ENCODE results near the gene ZIC1.

The ZIC1 gene

DNA sequence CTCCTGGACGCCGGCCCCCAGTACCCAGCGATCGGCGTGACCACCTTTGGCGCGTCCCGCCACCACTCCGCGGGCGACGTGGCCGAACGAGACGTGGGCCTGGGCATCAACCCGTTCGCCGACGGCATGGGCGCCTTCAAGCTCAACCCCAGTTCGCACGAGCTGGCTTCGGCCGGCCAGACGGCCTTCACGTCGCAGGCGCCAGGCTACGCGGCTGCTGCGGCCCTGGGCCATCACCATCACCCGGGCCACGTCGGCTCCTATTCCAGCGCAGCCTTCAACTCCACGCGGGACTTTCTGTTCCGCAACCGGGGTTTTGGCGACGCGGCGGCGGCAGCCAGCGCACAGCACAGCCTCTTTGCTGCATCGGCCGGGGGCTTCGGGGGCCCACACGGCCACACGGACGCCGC lies 956 bp downstream of the ZIC1 start:
- DNase-seq (ENCODE audit: low read depth): no peak

DNA sequence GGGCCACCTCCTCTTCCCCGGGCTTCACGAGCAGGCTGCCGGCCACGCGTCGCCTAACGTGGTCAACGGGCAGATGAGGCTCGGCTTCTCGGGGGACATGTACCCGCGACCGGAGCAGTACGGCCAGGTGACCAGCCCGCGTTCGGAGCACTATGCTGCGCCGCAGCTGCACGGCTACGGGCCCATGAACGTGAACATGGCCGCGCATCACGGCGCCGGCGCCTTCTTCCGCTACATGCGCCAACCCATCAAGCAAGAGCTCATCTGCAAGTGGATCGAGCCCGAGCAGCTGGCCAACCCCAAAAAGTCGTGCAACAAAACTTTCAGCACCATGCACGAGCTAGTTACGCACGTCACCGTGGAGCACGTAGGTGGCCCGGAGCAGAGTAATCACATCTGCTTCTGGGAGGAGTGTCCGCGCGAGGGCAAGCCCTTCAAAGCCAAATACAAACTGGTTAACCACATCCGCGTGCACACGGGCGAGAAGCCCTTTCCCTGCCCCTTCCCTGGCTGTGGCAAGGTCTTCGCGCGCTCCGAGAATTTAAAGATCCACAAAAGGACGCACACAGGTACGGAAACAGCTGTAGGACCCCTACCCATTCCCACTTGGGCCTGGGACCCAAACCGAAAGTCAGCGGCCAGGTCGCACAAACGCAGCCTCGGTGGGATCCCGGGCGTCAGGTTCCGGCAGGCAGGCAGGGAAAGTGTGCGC lies 1.5 kb downstream of the ZIC1 start:
- DNase-seq (ENCODE audit: low read depth): no peak

DNA sequence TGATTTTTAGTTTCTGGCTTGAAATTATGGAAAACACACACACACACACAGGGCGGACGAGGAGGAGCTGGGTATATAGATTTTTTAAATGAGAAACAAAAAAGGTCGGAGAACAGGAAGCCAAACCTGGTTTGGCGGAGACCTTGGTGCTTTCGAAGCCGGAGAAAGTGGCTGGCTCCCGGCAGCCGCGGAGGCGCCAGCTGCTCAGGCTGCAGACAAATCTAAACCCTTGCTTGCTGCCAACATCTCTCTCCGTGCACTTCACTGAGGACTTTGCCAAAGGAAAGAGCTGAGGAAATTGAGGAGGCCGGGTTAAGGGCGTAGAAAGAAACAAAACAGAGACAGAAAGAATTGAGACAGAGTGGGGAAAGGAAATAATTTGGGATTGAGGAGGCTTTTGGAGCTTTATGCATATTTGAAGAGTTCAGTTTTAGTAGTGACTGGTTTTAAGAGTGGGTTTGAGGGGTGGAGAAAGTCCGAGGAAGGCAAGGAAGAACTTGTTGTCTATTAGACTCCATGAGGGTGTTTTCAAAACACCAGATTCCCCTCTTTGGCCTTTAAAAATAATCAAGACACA lies 2.2 kb downstream of the ZIC1 start:
- DNase-seq (ENCODE audit: low read depth): no peak

DNA sequence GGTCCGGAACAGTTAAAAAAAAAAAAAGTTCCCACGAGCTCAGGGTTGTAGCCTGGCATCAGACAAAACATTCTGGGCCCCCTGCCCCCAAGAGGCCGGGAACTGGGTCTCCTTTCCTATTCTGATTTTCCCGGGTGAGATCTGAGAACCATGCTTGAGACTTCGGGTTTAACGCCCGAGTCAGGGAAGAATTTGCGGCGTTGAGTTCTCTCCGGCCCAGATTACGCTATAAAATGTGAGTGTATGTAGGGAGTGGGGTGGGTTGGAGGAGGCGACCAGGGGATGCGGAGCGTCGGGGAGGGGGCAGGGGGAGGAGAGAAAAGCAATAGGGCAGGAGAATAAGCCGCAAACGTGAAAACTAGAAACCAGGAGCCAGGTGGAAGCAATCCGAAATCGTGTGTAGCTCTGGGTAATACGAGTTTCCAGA lies 2.7 kb downstream of the ZIC1 start:
- DNase-seq (ENCODE audit: low read depth): no peak

DNA sequence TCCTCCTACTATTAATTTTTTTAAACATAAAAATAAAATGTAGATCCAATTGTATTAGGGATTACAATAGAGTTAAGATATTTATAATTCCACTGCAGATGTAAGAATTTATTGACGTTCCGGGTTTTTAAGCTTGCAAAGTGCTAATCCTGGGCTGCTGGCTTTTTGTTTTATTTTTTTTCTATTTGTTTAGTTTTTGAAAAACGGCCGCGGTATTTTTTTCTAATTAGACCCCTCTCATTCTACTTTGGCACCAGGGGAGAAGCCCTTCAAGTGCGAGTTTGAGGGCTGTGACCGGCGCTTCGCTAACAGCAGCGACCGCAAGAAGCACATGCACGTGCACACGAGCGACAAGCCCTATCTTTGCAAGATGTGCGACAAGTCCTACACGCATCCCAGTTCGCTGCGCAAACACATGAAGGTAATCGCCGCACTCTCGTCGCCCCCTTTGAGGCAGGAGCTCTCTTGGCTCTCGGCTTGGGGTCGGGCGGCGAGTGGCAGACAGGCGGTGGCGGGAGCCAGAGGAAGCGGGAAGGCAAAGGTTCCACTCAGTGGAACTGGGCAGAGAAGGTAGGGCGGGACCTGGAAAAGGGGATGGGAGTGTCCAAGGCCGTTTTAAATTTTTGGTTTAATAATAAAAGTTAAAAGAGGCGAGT lies 3.2 kb downstream of the ZIC1 start:
- DNase-seq (ENCODE audit: low read depth): no peak

DNA sequence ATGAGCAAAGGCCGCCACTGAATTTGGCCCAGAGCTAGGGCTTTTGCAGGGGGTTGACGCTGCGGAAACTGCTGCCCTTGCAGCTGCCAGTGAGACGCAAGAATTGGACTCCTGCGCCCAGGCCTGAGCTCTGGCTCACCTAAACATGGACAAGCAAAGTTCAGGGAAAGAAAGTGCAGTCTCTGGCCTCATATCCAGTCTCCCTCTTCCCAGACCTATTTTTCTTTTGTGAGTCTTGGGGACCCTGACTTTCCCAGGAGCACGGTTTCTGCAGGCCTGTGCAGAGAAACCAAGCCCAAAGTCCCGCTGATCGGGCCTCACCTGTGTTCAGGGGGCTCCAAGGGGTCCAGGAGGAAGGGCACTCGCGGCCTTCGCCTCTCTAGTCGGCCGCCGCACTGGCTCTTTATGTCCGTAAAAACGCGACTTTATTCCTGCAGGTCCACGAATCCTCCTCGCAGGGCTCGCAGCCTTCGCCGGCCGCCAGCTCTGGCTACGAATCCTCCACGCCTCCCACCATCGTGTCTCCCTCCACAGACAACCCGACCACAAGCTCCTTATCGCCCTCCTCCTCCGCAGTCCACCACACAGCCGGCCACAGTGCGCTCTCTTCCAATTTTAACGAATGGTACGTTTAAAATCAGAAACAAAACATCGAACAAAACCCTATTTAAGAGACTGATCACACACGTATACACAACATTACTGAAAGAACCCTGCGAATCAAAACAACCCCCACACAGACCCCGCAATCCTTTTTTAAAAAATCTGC lies 3.9 kb downstream of the ZIC1 start:
- DNase-seq (ENCODE audit: low read depth): no peak

DNA sequence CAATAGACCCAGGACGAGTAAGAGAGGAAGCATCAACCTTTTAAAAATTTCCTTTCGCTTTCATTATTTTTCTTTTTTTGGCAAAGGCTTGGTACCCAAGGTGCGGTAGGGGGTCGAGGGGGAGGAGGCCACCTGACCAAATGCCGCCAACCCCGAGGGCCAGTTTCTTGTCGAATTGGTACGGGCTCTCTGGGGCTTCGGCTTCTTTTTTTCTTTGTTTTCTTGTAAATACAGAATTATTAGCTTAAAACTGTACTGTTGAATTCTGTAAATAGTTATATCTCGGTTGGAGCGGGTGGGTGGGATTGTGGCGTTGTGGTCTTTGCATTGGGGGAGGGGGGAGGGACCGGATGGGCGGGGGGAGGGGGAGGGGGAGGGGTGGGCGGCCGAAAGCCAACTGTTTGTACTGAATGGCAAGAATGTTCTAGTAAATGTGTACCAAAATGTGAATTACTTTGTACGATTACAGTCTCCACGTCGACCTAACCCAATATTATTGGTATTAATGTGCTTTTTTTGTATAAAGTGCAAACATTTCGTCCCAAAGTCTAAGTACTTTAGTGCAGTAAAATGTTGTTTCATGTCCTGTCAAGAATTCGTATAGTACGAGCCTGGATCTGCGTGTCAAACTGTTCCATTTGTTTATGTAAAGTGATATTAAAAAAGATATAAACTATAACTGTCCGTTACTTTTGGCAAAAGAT lies 4.7 kb downstream of the ZIC1 start:
- no peak for DNase-seq (ENCODE audit: low read depth)

DNA sequence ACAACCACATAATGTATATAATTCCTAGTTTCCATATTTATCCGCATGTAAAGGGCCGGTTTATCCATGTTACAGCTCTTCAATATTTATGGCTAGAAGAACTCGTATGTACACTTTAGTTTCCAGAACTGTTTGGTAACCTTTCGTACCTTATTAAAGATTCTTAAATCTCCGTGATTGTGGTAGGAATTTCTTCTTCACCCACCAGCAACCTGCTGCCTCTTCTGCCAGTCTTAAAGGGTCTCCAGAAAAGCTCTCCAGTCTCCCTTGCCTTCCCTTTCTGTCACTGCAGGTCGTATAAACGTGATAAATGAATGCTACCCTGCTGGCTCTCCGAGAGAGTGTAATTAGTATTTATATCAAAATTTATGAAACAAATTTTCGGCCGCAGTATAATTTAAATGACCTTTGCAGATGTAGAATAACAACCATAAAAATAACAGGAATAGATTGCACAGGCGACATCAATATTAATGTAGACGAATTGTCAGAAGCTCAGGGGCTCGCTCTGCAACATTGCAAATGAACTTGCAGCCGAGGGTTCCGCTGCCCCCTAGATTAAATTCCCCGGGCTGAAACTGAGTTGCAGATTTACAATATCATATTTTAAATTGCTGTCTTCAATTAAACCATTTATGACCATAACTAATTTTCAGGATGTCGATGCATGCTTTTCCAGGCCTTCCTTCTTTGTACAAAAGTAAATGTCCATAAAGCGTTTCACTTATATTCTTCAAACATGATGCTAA lies 5.4 kb downstream of the ZIC1 start:
- no peak for DNase-seq (ENCODE audit: low read depth)

DNA sequence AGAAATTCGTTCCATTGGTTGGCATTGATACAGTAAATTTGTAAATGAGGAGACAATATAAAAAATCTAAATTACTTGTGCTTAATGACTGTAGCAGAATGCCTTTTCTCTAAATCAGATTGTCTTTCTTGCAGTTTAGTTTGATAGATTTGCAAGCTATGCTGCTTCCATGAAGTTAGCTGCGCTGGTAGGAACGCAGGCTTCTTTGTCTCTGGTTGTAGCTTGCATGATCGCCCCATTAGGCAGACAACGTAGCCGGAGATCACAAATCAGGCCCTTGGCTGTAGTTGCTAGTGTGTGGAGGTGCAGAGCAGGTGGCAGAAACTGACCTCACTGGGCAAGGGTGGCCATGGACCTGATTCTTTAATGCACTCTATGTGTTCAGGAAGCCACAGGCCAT lies 6.1 kb downstream of the ZIC1 start:
- no peak for DNase-seq (ENCODE audit: low read depth)

DNA sequence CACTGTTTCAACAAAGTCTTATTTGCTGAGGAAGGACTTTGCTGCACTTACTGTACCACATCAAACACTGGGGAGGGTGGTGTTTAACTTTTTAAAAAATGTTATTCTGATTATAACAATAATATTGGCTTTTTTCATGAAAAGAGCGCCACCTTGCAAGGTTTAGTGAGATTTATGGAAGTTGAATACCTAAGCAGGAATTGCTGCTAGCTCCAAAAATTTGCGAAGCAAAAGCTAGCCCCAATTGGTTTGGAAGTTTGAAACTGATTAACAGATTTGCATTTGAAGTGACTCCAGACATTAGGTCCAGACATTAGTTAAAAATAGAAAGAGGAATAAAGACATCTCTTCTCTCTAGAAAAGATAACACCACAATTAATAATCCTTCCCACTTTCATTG lies 6.7 kb downstream of the ZIC1 start:
- no peak for DNase-seq (ENCODE audit: low read depth)

DNA sequence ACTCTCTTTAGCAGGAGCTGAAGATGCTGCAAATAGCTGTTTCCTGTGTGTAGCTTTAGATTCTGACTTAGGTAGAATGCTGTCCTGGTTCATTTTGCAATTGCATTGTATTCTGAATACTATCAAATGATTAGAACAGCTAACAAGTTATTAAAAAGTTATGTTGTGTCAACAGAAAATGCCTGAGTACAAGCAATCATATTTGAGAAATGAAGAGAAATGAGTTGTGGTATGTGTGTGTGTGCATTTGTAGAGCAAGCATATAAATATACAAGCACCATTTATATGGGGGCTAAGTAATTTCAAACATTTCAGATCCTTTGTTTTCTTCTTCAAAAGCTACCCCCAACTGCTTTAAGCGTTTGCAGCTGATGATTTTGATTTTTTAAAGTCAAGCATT lies 7.8 kb downstream of the ZIC1 start:
- DNase-seq (ENCODE audit: low read depth): no peak

DNA sequence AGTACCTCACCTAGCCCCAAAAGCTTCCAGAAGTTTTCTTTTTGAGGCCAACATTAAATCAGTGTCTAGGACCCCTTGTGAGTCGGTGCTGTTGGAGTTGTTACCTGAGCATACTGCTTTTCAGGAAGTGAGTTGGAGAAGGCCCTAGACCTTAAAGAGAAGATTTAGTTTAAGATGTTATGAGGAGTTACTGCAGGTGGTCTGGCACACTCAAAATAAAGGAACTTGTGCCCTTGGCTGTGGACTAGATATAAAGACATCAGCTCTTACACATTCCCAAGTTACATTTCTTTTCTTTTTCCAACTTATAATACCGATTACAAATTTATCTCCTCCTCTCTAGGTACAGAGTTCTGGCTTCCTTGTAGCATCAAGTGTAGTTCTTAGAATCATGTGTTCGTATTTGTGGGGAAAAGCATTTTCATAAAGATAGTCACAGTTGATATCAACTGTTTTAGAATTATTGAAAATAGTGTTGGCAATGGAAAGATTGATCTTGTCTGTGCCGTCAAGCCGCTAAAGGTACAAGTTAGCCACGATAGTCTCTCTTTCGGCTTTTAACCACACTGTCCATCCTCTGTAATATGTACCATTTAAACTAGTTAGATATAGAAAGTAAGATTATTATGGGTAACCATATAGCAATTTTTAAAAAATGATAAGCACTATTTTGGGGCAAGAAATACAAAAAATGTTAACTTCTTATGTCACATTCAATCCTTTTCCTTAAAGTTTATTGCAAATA lies 8.6 kb downstream of the ZIC1 start:
- no peak for DNase-seq (ENCODE audit: low read depth)

DNA sequence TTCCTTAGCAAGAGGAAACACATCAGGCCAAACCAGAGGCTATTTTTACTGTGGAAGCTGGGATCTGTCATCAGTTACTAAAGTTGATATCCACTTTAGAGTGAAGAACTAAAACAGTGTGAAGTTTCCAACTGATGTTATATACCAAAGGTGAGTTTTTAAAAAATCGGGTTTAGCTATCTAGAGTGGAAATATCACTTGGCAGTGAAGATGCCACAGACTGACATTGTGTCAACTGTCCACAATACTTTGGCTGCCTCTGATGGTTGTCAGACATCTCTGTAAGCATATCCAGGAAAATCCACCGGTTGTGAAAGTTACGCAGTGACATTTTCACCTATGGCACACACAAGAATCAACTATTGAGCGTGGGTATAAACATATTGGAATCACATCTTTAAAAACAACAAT lies 9.2 kb downstream of the ZIC1 start:
- DNase-seq (ENCODE audit: low read depth): no peak

DNA sequence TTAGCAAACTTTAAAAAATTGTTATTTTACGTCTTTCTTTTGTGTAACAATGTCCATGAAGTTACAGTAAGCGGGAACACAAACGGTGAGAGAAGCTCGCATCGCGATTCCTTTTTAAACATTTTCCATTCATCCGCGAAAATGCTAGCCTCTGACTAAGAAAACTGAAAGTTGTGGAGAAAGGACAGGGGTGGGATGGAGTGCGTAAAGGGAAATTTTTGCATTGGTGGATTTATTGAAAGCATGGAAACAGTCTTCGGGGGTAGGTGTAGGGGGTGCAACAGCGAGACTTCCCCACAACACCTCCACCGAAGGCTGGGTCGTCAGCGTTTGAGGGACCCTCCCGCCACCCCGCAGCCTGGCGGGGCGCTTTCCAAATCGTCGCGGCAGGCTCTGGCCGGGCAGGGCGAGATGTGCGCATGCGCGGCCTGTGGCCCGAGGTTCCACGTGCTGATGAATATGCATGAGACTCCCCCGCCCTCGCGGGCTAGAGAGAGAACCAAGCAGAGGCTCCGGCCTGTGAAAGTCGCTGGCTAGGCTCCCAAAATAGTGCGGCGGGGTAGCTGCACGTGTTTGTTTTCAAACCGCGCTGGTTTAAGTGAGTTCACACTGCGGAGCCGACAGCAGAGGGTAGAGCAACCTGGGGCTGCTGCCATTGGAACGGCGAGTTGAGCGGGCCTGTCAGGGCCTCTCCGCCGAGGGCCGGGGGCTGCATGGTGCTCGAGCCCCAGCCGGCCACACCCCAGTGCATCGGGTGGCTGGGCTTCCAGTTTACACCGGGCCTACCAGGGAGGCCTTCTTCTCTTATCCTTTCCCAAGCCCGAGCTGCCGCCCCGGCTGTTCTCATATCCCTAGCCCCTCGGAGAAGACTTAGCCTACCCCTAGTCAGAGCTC lies 9.9 kb downstream of the ZIC1 start:
- peak; percentile 62 for DNase-seq (ENCODE audit: low read depth)

DNA sequence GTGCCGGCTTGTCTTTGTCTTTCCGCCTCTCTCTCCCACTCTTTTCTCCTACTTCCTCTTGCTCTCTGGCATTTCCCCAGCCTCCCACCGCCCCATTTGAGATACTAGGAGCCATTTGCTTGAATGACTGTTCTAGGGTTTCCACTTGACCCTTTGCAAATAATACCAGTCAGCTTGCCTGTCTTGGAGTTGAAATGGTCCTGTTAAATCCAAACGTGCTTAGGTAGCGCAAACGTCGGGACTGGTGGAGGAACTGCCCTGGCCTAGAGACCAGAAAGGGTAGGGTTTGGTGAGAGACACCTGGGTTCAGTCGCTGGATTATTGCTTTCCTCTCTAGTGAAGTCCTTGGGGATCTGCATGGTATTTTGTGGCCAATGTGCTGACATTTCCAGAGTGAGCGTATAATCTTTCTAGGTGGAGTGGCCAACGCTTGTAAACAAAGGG lies 10.6 kb downstream of the ZIC1 start:
- no peak for DNase-seq (ENCODE audit: low read depth)

DNA sequence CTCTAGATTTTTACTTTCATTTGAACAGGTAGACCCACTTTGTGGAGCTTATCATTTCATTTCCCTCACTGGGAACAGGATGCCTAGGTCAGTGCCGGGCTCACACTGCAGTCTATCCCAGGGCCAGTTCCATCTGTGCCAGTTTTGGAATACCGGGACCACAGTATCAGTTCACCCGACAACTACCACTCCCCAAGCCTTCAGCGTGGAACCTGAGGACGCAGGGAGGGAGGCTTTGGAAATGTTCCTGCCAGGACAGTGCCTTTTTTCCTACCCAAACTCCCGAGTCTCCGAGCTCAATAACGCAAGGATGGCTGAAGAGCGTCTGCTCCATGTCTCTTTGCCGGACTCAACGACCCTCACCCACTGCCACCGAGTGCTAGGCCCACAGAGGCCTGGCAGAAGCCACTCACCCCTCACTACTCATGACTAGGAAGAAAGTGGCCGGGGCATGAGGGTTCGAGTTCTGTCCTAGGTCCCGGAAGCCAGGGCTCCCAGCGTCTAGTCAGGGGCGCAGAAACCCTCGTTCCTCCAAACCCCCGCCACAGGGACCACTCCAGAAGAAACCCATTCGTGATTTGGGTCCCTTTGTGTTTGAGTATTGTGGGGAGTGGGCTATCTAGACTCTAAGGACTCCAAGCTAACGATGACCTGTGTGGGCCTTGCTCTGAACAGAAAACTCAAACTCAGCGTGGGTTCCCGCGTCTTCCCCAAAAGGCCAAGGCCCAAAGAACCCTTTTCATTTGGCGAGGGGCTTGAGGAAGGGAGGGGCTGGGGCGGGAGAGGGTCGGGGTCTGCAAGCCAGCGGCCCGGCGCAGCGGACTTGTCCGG lies 11.4 kb downstream of the ZIC1 start:
- DNase-seq (ENCODE audit: low read depth): no peak

DNA sequence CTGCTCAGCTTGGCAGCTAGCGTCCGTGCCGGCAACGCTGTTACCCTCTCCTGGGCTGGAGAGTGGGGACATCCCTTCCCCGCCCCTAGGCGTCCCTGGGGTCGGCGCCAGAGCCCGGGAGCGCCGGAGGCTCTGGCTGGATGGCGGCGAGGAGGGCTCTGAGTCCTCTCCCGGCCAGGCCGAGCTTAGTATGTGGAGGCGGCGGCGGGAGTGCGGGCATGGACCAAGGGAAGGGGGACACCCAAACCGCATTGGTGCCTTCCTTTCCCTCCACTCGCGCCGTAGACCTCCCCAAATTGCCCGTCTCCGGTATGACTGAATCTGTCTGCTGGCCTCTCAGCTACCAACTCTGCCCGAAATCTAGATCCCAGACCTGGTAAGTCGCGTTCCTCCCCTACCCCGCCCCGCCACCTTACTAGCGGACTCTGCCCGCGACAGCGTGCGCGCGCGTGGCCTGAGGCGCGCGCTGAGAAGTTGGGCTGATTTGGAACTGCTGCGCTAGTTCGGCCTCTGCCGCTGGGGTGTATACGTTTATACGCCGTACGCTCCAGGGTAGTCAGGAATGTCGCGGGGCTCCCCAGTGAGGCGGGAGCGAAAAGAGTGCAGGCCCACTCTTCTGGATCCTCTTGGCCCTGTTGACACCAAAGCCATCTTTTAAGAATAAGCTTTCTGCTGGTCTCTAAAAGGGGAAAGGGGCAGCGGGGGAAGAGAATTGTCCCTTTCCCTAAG lies 12.2 kb downstream of the ZIC1 start:
- no peak for DNase-seq (ENCODE audit: low read depth)

DNA sequence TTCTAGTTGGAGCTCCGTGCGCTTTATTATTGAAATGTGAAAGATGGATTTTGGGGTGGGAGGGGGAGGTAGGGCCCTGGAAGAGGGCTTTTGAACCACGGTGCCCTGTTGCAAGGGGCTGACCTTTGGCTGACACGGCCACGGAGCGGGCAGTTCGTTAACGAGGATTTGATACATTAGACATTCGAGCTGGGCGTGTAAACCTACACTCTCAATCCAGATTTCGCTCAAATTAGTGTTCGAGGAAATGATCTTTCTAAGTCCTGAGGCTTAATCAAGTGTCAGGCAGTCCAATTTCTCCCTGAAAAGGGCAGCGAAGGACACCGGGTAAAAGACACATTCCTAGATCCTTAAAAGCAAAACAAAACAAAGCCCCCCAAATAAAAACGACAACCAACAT lies 13.0 kb downstream of the ZIC1 start:
- DNase-seq (ENCODE audit: low read depth): no peak
